Adipose tissue (tissue), 3 donors: ENCODE measurements around the gene AK6. TPM values are rescaled to one million over a fixed set of nuclear protein-coding genes. Genes with fewer than 3 reads are reported as not detected.

Experiments
- polyA plus RNA-seq, 3 donors: library from polyadenylated mRNA; stranded (reverse); fragments of 200-250 nt; gene quantifications; one replicate each; pipeline ENCODE4 v1.2.3, GENCODE V29; 2013
- donor health status: healthy with polysubstance abuse.
- donor health status: Bipolar disorder and iron deficiency.
- donor health status: healthy.

AK6 gene
- polyA plus RNA-seq, 3 donors, result 19.8 to 59.5 (median 43.0) TPM

Other genes starting within 250 kb of the AK6 start
- 1 to 10 TPM; 2.4 to 3.3 (median 2.7) TPM for gene CCNB1, start 202.4 kb downstream of the AK6 start, polyA plus RNA-seq
- gene CENPH, start 179.9 kb downstream of the AK6 start, polyA plus RNA-seq, result 1 to 10 TPM in 2 of 3 donors, under 1 TPM in 1; 0.95 to 5.2 (median 2.5) TPM
- gene CDK7, start 134.6 kb downstream of the AK6 start, polyA plus RNA-seq, result 10 to 100 TPM; 11.6 to 13.6 (median 12.7) TPM
- 1 to 10 TPM; 2.8 to 4.9 (median 3.0) TPM for gene CCDC125, start 36.7 kb downstream of the AK6 start, polyA plus RNA-seq
- gene TAF9, start within 50 bp of the AK6 start, polyA plus RNA-seq, result 10 to 100 TPM; 33.4 to 65.1 (median 54.5) TPM
- 10 to 100 TPM in 1 of 3 donors, 1 to 10 TPM in 2; 8.4 to 17.8 (median 9.5) TPM for gene RAD17, start 298 bp upstream of the AK6 start, polyA plus RNA-seq
- 1 to 10 TPM in 1 of 3 donors, under 1 TPM in 2; 0.45 to 7.6 (median 0.61) TPM for gene MARVELD2, start 45.6 kb upstream of the AK6 start, polyA plus RNA-seq
- 10 to 100 TPM in 1 of 3 donors, 1 to 10 TPM in 2; 1.5 to 16.5 (median 2.1) TPM for gene OCLN, start 123.3 kb upstream of the AK6 start, polyA plus RNA-seq
- 10 to 100 TPM in 2 of 3 donors, 1 to 10 TPM in 1; 8.9 to 16.8 (median 11.2) TPM for gene GTF2H2C, start 190.7 kb upstream of the AK6 start, polyA plus RNA-seq